GM19397 (cell line): ENCODE results near the gene ASB1.

Experiments used
- ATAC-seq: cut with Tn5 transposase; IDR thresholded peaks from one replicate; pipeline ENCODE4 v1.9.1; 2021; ENCODE audit warnings: mild to moderate bottlenecking, moderate library complexity; ENCODE audit not compliant: unreplicated experiment

The ASB1 gene

GRCh38 chr2:238489431-238489830 lies 62.7 kb downstream of the ASB1 start:
- no peak for ATAC-seq

GRCh38 chr2:238489896-238490295 lies 63.2 kb downstream of the ASB1 start:
- ATAC-seq: no peak

- ATAC-seq: no peak
Observed at GRCh38 chr2:238492840-238493239, 66.1 kb downstream of the ASB1 start.

GRCh38 chr2:238493411-238493810 lies 66.7 kb downstream of the ASB1 start:
- ATAC-seq: no peak

- ATAC-seq: no peak
Observed at GRCh38 chr2:238493880-238494572, 67.3 kb downstream of the ASB1 start.

GRCh38 chr2:238494573-238494961 lies 67.8 kb downstream of the ASB1 start:
- ATAC-seq: no peak

GRCh38 chr2:238495422-238495821 lies 68.7 kb downstream of the ASB1 start:
- no peak for ATAC-seq

GRCh38 chr2:238496756-238497609 lies 70.3 kb downstream of the ASB1 start:
- no peak for ATAC-seq

- no peak for ATAC-seq
Observed at GRCh38 chr2:238497610-238498005, 70.9 kb downstream of the ASB1 start.

GRCh38 chr2:238498188-238498587 lies 71.5 kb downstream of the ASB1 start:
- no peak for ATAC-seq

GRCh38 chr2:238498691-238499295 lies 72.1 kb downstream of the ASB1 start:
- no peak for ATAC-seq

- no peak for ATAC-seq
Observed at GRCh38 chr2:238499731-238500580, 73.2 kb downstream of the ASB1 start.

- ATAC-seq: no peak
Observed at GRCh38 chr2:238501311-238501710, 74.6 kb downstream of the ASB1 start.
